Measurements from ENCODE around the gene NEK4.

The NEK4 gene

DNA sequence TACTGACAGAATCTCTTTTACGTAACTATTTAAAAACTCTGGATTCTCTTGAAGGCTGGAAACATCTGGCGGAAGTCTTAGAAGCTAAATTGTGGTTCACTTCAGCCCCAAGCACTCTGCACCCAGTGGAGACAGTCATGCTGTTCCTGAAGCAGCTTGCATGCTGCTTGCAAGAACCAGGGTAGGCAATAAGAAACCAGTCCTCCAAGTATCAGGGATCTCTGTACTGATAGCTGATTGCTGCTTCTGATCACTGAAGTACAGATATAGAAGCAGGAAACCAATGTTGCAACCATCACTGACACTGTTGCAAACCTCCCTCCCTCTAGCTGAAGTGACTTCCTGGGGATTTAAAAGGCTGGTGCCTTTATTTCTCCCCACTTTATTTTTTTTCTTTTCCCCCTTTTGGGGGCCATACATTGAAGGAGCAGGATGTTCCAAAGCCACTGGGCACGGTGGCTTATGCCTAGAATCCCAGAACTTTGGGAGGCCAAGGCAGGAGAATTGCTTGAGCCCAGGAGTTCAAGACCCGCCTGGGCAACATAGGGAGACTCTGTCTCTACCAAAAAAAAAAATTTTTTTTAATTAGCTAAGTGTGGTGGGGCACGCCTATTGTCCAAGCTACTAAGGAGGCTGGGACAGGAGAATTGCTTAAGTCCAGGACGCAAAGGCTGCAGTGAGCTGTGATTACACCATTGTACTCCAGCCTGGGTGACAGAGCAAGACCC, 49.6 kb downstream of the NEK4 start:
- TF ChIP-seq TAF1 (IDR thresholded peaks at IDR 0.05; ENCODE audit: low read depth): no peak
- TF ChIP-seq TEAD4 (IDR thresholded peaks at IDR 0.05): no peak
- no peak for TF ChIP-seq TCF12 (IDR thresholded peaks at IDR 0.05; ENCODE audit: low read depth)
- TF ChIP-seq, protein P1, sequence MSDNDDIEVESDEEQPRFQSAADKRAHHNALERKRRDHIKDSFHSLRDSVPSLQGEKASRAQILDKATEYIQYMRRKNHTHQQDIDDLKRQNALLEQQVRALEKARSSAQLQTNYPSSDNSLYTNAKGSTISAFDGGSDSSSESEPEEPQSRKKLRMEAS (IDR thresholded peaks at IDR 0.05): no peak
- TF ChIP-seq, protein P2, sequence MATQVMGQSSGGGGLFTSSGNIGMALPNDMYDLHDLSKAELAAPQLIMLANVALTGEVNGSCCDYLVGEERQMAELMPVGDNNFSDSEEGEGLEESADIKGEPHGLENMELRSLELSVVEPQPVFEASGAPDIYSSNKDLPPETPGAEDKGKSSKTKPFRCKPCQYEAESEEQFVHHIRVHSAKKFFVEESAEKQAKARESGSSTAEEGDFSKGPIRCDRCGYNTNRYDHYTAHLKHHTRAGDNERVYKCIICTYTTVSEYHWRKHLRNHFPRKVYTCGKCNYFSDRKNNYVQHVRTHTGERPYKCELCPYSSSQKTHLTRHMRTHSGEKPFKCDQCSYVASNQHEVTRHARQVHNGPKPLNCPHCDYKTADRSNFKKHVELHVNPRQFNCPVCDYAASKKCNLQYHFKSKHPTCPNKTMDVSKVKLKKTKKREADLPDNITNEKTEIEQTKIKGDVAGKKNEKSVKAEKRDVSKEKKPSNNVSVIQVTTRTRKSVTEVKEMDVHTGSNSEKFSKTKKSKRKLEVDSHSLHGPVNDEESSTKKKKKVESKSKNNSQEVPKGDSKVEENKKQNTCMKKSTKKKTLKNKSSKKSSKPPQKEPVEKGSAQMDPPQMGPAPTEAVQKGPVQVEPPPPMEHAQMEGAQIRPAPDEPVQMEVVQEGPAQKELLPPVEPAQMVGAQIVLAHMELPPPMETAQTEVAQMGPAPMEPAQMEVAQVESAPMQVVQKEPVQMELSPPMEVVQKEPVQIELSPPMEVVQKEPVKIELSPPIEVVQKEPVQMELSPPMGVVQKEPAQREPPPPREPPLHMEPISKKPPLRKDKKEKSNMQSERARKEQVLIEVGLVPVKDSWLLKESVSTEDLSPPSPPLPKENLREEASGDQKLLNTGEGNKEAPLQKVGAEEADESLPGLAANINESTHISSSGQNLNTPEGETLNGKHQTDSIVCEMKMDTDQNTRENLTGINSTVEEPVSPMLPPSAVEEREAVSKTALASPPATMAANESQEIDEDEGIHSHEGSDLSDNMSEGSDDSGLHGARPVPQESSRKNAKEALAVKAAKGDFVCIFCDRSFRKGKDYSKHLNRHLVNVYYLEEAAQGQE (IDR thresholded peaks at IDR 0.05; ENCODE audit: low read depth): no peak
- no peak for TF ChIP-seq YY1 (IDR thresholded peaks at IDR 0.05; ENCODE audit: low read depth)
- no peak for TF ChIP-seq RAD21 (IDR thresholded peaks at IDR 0.05; ENCODE audit: low read depth)
- no peak for TF ChIP-seq FOXM1 (IDR thresholded peaks at IDR 0.05; ENCODE audit: borderline replicate concordance, low read depth)
- no peak for TF ChIP-seq ZBTB7A (IDR thresholded peaks at IDR 0.05; ENCODE audit: low read depth)
- TF ChIP-seq, protein P3, sequence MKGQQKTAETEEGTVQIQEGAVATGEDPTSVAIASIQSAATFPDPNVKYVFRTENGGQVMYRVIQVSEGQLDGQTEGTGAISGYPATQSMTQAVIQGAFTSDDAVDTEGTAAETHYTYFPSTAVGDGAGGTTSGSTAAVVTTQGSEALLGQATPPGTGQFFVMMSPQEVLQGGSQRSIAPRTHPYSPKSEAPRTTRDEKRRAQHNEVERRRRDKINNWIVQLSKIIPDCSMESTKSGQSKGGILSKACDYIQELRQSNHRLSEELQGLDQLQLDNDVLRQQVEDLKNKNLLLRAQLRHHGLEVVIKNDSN (IDR thresholded peaks at IDR 0.05): no peak
- TF ChIP-seq CREB1 (IDR thresholded peaks at IDR 0.05; ENCODE audit: low read depth): no peak
- no peak for TF ChIP-seq EGR1 (IDR thresholded peaks at IDR 0.05)
- TF ChIP-seq EP300 (IDR thresholded peaks at IDR 0.05; ENCODE audit: borderline replicate concordance): no peak
- TF ChIP-seq NFIC (IDR thresholded peaks at IDR 0.05): no peak
- no peak for TF ChIP-seq CEBPB (IDR thresholded peaks at IDR 0.05)

DNA sequence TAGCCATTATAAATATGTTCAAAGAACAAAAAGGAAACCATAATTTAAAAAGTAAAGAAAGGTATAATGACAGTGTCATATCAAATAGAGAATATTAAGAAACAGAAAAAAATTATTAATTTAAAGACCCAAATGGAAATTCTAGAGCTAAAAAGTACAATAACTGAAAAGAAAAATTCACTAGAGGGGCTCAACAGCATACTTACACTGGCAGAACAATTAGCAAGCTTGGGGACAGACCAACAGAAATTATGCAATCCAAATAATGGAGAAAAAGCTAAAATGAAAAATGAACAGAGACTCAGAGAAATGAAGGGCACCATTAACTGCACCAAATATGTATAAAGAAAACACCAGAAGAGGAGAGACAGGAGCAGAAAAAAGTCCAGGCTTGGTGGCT, 51.1 kb downstream of the NEK4 start:
- TF ChIP-seq TEAD4 (IDR thresholded peaks at IDR 0.05) (no peak), TCF12 (IDR thresholded peaks at IDR 0.05; ENCODE audit: low read depth) (no peak), NFIC (IDR thresholded peaks at IDR 0.05) (no peak), ZBTB7A (IDR thresholded peaks at IDR 0.05; ENCODE audit: low read depth) (no peak), YY1 (IDR thresholded peaks at IDR 0.05; ENCODE audit: low read depth) (no peak), RAD21 (IDR thresholded peaks at IDR 0.05; ENCODE audit: low read depth) (no peak), EP300 (IDR thresholded peaks at IDR 0.05; ENCODE audit: borderline replicate concordance) (no peak), CREB1 (IDR thresholded peaks at IDR 0.05; ENCODE audit: low read depth) (no peak), FOXM1 (IDR thresholded peaks at IDR 0.05; ENCODE audit: borderline replicate concordance, low read depth) (no peak), TAF1 (IDR thresholded peaks at IDR 0.05; ENCODE audit: low read depth) (no peak), EGR1 (IDR thresholded peaks at IDR 0.05) (no peak), CEBPB (IDR thresholded peaks at IDR 0.05) (no peak)
- TF ChIP-seq, protein P2 (IDR thresholded peaks at IDR 0.05; ENCODE audit: low read depth): no peak
- TF ChIP-seq, protein P3 (IDR thresholded peaks at IDR 0.05): no peak
- TF ChIP-seq, protein P1 (IDR thresholded peaks at IDR 0.05): no peak

DNA sequence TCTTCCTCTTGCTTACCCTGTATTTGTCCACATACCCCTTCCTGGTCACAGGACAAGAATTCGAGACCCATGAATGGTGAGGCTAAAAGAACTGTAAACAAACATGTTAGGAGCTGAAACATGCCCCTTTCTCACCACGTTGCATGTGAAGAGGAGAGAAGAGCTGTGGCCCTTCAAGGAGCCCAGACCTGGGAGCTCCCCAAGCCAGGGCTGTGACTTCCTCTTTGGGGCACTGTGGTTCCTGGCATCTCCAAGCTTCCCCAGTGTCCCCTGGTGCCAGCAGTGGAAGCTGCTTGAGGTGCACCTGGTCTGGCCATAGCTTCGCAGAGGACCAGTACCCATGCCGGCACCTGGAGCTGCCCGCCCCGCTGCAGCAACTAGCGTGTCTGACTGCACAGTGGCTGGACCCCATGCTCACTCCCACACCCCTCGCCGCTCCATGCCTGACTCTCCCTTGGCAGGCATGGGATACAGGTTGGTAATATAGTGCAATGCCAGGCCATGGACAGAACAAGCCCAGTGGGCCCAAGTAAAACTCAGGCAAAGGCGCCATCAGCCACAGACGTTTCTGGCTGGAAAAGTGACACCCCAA, 54.9 kb downstream of the NEK4 start:
- TF ChIP-seq, protein P2 (IDR thresholded peaks at IDR 0.05; ENCODE audit: low read depth): no peak
- TF ChIP-seq CEBPB (IDR thresholded peaks at IDR 0.05) (no peak), RAD21 (IDR thresholded peaks at IDR 0.05; ENCODE audit: low read depth) (no peak), TEAD4 (IDR thresholded peaks at IDR 0.05) (no peak), YY1 (IDR thresholded peaks at IDR 0.05; ENCODE audit: low read depth) (no peak), EP300 (IDR thresholded peaks at IDR 0.05; ENCODE audit: borderline replicate concordance) (no peak), FOXM1 (IDR thresholded peaks at IDR 0.05; ENCODE audit: borderline replicate concordance, low read depth) (no peak), ZBTB7A (IDR thresholded peaks at IDR 0.05; ENCODE audit: low read depth) (no peak), CREB1 (IDR thresholded peaks at IDR 0.05; ENCODE audit: low read depth) (no peak), TAF1 (IDR thresholded peaks at IDR 0.05; ENCODE audit: low read depth) (no peak), TCF12 (IDR thresholded peaks at IDR 0.05; ENCODE audit: low read depth) (no peak), NFIC (IDR thresholded peaks at IDR 0.05) (no peak), EGR1 (IDR thresholded peaks at IDR 0.05) (no peak)
- TF ChIP-seq, protein P1 (IDR thresholded peaks at IDR 0.05): no peak
- TF ChIP-seq, protein P3 (IDR thresholded peaks at IDR 0.05): no peak

All from Ishikawa (cell line).